ENCODE results near the gene ERBB4. TPM values are rescaled to one million over a fixed set of nuclear protein-coding genes. Genes with fewer than 3 reads are reported as not detected.
A peak's percentile ranks its signal among the peaks of the same experiment; 100 is the strongest.

ERBB4 gene
- total RNA-seq, 1 donor from 2014 or later = 2.8 TPM

- Mint-ChIP-seq H3K27me3 (ENCODE audit: unreplicated experiment) (no peaks in the 10 kb centered on the region), H3K36me3 (ENCODE audit: unreplicated experiment) (no peaks in the 10 kb centered on the region), H3K4me3 (ENCODE audit: unreplicated experiment) (no peak overlapping the region), H3K27ac (ENCODE audit: unreplicated experiment) (no peak overlapping the region), H3K4me1 (ENCODE audit: unreplicated experiment) (peaks cover 10% of the 10 kb centered on the region), H3K9me3 (ENCODE audit: unreplicated experiment) (no peaks in the 10 kb centered on the region)
- TF ChIP-seq, protein P1, sequence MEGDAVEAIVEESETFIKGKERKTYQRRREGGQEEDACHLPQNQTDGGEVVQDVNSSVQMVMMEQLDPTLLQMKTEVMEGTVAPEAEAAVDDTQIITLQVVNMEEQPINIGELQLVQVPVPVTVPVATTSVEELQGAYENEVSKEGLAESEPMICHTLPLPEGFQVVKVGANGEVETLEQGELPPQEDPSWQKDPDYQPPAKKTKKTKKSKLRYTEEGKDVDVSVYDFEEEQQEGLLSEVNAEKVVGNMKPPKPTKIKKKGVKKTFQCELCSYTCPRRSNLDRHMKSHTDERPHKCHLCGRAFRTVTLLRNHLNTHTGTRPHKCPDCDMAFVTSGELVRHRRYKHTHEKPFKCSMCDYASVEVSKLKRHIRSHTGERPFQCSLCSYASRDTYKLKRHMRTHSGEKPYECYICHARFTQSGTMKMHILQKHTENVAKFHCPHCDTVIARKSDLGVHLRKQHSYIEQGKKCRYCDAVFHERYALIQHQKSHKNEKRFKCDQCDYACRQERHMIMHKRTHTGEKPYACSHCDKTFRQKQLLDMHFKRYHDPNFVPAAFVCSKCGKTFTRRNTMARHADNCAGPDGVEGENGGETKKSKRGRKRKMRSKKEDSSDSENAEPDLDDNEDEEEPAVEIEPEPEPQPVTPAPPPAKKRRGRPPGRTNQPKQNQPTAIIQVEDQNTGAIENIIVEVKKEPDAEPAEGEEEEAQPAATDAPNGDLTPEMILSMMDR (IDR thresholded peaks at IDR 0.05) = no peak
- no peak for DNase-seq (ENCODE audit: extremely low spot score, unreplicated experiment)
Observed at GRCh38 chr2:212549463-212549862, 10.9 kb upstream of the ERBB4 start.

DNA sequence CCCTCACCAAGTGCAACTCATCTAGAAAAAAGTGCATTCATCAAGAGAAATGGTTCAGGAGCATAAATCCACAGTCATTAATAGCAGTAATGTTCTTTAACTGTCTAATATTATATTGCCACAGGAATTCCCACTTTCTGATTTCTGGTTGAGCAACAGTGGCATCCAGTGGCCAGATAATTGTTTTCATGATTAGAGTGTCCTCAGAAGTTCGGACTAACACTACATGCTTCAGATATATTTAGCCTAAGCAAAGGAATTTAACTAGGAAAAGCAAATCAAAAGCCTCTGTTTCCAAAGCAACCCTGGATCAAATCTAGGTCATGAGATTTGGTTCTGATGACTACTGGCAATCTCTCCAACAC lies 9.8 kb upstream of the ERBB4 start:
- H3K36me3 Mint-ChIP-seq (ENCODE audit: unreplicated experiment) = no peaks in the 10 kb centered on the region
- DNase-seq (ENCODE audit: extremely low spot score, unreplicated experiment) = no peak
- H3K27ac Mint-ChIP-seq (ENCODE audit: unreplicated experiment) = no peak overlapping the region
- no peak overlapping the region for H3K4me3 Mint-ChIP-seq (ENCODE audit: unreplicated experiment)
- TF ChIP-seq, protein P1 (IDR thresholded peaks at IDR 0.05) = peak; percentile 68
- H3K27me3 Mint-ChIP-seq (ENCODE audit: unreplicated experiment) = no peaks in the 10 kb centered on the region
- H3K9me3 Mint-ChIP-seq (ENCODE audit: unreplicated experiment) = no peaks in the 10 kb centered on the region
- H3K4me1 Mint-ChIP-seq (ENCODE audit: unreplicated experiment) = peaks cover 10% of the 10 kb centered on the region

DNA sequence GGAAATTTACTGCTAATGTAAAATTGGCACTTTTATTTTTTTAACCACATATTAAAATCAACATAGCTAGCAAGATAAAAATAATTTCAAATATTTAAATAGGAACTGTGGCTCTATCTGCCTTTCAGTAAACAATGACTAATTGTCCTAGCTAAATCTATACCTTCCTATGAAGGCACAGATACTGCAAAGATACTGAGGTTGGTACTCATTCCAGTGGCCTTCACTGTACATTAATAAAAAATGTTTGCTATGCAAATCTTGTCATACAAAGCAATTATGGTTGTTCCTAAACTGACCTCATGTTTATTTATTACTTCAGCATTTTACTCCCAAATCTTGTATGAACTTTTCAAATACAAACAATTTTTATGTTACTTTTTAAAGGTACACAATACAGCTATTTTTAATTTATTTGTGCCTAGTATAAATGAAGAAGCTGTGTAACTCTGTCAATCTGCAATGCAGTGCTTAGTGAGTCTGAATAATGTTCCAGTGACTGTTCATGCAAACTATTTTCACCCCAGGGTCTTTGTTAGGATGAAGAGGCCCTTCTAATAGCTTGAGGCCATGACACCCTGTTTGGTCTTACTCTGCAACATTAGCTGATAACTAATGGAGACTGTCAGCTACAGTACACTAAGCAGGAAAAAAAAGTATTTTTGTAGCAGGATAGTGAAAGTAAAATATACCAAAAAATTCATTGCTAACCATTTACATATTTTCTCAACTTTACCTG lies 9.3 kb upstream of the ERBB4 start:
- Mint-ChIP-seq H3K36me3 (ENCODE audit: unreplicated experiment) (no peaks in the 10 kb centered on the region), H3K9me3 (ENCODE audit: unreplicated experiment) (no peaks in the 10 kb centered on the region), H3K4me3 (ENCODE audit: unreplicated experiment) (no peak overlapping the region), H3K4me1 (ENCODE audit: unreplicated experiment) (peaks cover 10% of the 10 kb centered on the region), H3K27ac (ENCODE audit: unreplicated experiment) (no peak overlapping the region), H3K27me3 (ENCODE audit: unreplicated experiment) (no peaks in the 10 kb centered on the region)
- no peak for DNase-seq (ENCODE audit: extremely low spot score, unreplicated experiment)
- TF ChIP-seq, protein P1 (IDR thresholded peaks at IDR 0.05) = no peak

DNA sequence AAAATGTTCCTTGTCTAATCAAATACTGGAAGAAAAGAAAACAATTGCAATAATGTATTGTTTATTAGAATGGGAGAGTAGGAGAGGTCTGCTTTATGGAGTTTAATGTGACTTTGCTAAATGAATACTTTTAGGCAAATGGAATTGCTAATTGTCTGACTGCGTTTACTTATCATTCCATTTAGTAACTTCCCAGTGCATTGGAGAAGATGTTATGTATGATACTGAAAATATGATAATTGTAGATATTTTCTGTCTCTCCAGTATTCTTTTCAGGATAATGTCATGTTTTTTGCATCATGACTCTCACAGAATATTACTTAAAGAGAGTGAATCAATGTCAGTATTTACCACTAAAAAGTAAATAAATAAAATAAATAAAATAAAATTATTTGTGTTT lies 8.1 kb upstream of the ERBB4 start:
- DNase-seq (ENCODE audit: extremely low spot score, unreplicated experiment) = no peak
- Mint-ChIP-seq H3K36me3 (ENCODE audit: unreplicated experiment) (no peaks in the 10 kb centered on the region), H3K4me3 (ENCODE audit: unreplicated experiment) (no peak overlapping the region), H3K4me1 (ENCODE audit: unreplicated experiment) (peaks cover 10% of the 10 kb centered on the region), H3K27me3 (ENCODE audit: unreplicated experiment) (no peaks in the 10 kb centered on the region), H3K9me3 (ENCODE audit: unreplicated experiment) (no peaks in the 10 kb centered on the region), H3K27ac (ENCODE audit: unreplicated experiment) (no peak overlapping the region)
- TF ChIP-seq, protein P1 (IDR thresholded peaks at IDR 0.05) = no peak

GRCh38 chr2:212540341-212540740 lies 1.7 kb upstream of the ERBB4 start:
- H3K9me3 Mint-ChIP-seq (ENCODE audit: unreplicated experiment) = no peaks in the 10 kb centered on the region
- TF ChIP-seq, protein P1 (IDR thresholded peaks at IDR 0.05) = no peak
- peaks cover 24% of the 10 kb centered on the region for H3K4me1 Mint-ChIP-seq (ENCODE audit: unreplicated experiment)
- H3K27me3 Mint-ChIP-seq (ENCODE audit: unreplicated experiment) = peaks cover 6% of the 10 kb centered on the region
- no peak for DNase-seq (ENCODE audit: extremely low spot score, unreplicated experiment)
- no peak overlapping the region for H3K27ac Mint-ChIP-seq (ENCODE audit: unreplicated experiment)
- H3K4me3 Mint-ChIP-seq (ENCODE audit: unreplicated experiment) = no peak overlapping the region
- no peaks in the 10 kb centered on the region for H3K36me3 Mint-ChIP-seq (ENCODE audit: unreplicated experiment)
